GM12891 (cell line): ENCODE measurements around the gene PELI2.

Experiments used
- POLR2A ChIP-seq: IDR thresholded peaks from 2 replicates; pipeline ENCODE4 v1.6.1; 2011; ENCODE audit warnings: low read depth, low read length, control low read depth
- POLR2AphosphoS5 ChIP-seq: IDR thresholded peaks from 2 replicates; pipeline ENCODE4 v1.6.1; 2011; ENCODE audit warnings: low read depth, low read length, control low read depth
- TAF1 ChIP-seq: IDR thresholded peaks from 2 replicates; pipeline ENCODE4 v1.6.1; 2011; ENCODE audit warnings: low read depth, low read length, control low read depth

DNA sequence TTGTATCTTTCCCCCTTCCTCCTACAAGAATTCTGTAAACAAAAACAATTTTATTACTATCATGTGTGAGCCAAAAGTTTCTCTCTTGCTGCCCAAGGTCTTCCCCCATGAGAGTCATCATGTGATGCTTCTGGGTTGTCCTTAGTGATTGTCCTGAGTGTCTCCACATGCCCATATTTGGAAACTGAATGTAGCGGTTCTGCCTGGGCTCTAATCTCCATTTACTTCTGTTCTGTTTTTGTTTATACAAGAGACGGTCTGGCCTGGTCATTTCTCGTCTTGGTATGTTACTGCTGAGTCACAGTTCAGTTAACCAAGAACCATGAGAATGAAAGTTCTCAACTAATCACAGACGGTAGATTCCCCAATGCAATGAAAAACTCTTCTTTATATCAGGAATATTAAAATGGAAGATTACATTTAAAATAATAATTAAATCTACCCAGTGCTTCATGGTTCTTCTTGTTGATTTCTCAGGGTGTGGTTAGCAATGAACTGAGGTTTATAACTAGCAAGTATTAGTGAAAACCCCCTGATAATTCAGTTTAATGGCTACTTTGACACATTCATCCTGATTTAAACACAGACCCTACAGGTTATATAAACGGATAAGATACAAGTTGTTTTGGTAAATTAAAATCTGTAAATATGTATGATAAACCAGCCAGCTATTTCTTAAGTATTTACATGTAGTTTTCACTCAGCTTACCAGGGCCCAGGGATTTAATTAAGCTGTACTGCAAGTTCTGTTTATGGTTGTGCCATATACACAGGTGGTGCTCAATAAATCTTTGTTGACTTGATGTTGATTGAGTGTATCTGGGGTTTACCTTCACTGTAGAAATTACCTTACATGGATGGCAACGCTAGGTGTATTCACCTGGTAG lies 81.1 kb downstream of the PELI2 start:
- TF ChIP-seq POLR2AphosphoS5 (no peak), POLR2A (no peak), TAF1 (no peak)
